ENCODE results near the gene SINHCAF.

SINHCAF gene

DNA sequence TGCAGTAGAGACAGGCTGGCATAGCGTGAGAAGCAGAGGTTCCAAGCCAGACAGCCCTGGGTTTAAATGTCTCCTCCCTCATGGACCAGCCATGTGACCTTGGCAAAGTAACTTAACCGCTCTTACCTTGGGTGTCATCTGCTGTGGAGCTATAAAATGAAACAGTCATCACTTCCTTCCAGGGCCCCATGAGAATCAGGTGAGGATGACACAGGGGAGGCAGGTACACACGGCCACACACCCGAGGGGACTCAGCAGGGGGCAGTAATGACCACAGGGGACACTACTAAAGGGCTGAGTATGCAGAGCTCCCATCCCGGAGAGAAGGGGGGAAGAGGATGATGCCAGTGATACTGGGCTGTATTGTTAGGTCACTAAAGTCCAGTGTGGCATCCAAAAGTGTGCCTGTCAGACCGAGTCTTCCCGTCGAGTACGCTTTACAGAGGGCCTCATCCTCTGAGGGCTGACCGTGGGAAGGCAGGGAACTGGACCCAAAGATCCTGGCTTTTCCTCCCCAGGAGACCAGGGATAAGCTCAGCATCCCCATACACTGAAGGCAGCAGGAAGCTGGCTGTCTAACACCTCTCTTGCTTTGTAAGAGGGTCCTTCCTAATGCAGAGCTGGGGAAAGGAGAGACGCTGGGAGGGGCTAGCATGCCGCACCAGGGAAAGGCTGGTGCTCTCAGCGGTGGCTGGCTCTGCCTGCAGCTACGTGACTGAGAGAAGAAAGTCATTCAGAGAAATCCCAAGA, 94.2 kb downstream of the SINHCAF start:
- no peak for DNase-seq
